H1 (cell line): ENCODE results near the gene PLEKHM1. TPM values are rescaled to one million over a fixed set of nuclear protein-coding genes. Genes with fewer than 3 reads are reported as not detected.

Experiments
- CTCF ChIA-PET: fragments of 300-600 bp; sonication (Branson Sonifier 250); formaldehyde crosslinking; loops from one replicate; lab custom pipeline; 2021; ENCODE audit not compliant: partially characterized antibody; lab: Charles Lee
- POLR2A ChIA-PET: fragments of 300-600 bp; sonication (Branson Sonifier 250); formaldehyde crosslinking; loops from one replicate; lab custom pipeline; 2021; ENCODE audit warnings: inconsistent platforms; ENCODE audit not compliant: partially characterized antibody; lab: Charles Lee
- DNase-seq, 2 experiments: peaks; one replicate each; pipeline versions ENCODE4 v3.0.0 to v3.0.0-alpha.2; 2010 to 2022; ENCODE audit warnings: low spot score in 2 of 2, low read depth in 1 of 2, mixed read lengths in 1 of 2
- FAIRE-seq: peaks from 2 replicates; lab custom pipeline; 2011; peaks lifted over from hg19 to GRCh38; lab: Jason Lieb, UNC
- H2AFZ ChIP-seq: 2 replicates; pipeline ENCODE4 v1.8.1; 2012; ENCODE audit warnings: low read length, inconsistent platforms
- H2AK5ac ChIP-seq: 2 replicates; pipeline ENCODE4 v1.6.1; 2013; ENCODE audit warnings: low read depth, low read length
- H2BK120ac ChIP-seq: replicated peaks from 2 replicates; pipeline ENCODE3; 2013; ENCODE audit warnings: low read depth, low read length, inconsistent platforms
- H2BK12ac ChIP-seq: 2 replicates; pipeline ENCODE4 v1.6.1; 2013; ENCODE audit warnings: low read depth, low read length
- H2BK15ac ChIP-seq: 2 replicates; pipeline ENCODE4 v1.6.1; 2013; ENCODE audit warnings: low read length
- H2BK20ac ChIP-seq: 2 replicates; pipeline ENCODE4 v1.6.1; 2013; ENCODE audit warnings: low read length
- H2BK5ac ChIP-seq: 2 replicates; pipeline ENCODE4 v1.6.1; 2013; ENCODE audit warnings: low read depth, low read length
- H3K14ac ChIP-seq: 2 replicates; pipeline ENCODE4 v1.6.1; 2013; ENCODE audit warnings: inconsistent platforms; ENCODE audit not compliant: insufficient read length
- H3K18ac ChIP-seq: 2 replicates; pipeline ENCODE4 v1.6.1; 2013; ENCODE audit warnings: low read length; ENCODE audit errors: extremely low read depth
- H3K23ac ChIP-seq: 2 replicates; pipeline ENCODE4 v1.6.1; 2013; ENCODE audit warnings: inconsistent platforms; ENCODE audit not compliant: insufficient read length
- H3K23me2 ChIP-seq: 2 replicates; pipeline ENCODE4 v1.6.1; 2013; ENCODE audit warnings: low read depth, low read length
- H3K27ac ChIP-seq: 2 replicates; pipeline ENCODE4 v1.6.1; 2011; ENCODE audit warnings: low read depth, low read length, inconsistent platforms
- H3K27me3 ChIP-seq, 4 experiments: replicated peaks in 1 of 4; 1 replicate in 1 of 4; 2 replicates in 3 of 4; pipeline versions ENCODE4 v1.6.1 to v1.8.1; 2011 to 2013; ENCODE audit warnings: low read length in 3 of 4, mild to moderate bottlenecking in 3 of 4, inconsistent platforms in 2 of 4, mixed read lengths in 2 of 4, moderate library complexity in 1 of 4; ENCODE audit not compliant: control insufficient read depth in 3 of 4, insufficient read depth in 3 of 4; ENCODE audit errors: extremely low read depth in 1 of 4
- H3K36me3 ChIP-seq, 4 experiments: 2 replicates each; pipeline versions ENCODE4 v1.6.1 to v1.8.1; 2011 to 2013; ENCODE audit warnings: mild to moderate bottlenecking in 4 of 4, low read length in 3 of 4, moderate library complexity in 2 of 4, control low read depth in 1 of 4, inconsistent platforms in 1 of 4; ENCODE audit not compliant: insufficient read depth in 4 of 4, control insufficient read depth in 2 of 4
- H3K4ac ChIP-seq: replicated peaks from 2 replicates; pipeline ENCODE3; 2013; ENCODE audit warnings: low read length, low read depth, mixed read lengths, inconsistent platforms; ENCODE audit not compliant: insufficient read length
- H3K4me1 ChIP-seq, 4 experiments: replicated peaks in 1 of 4; 1 replicate in 1 of 4; 2 replicates in 3 of 4; pipeline versions ENCODE4 v1.6.1 to v1.8.1; 2011 to 2013; ENCODE audit warnings: low read length in 3 of 4, inconsistent platforms in 2 of 4, mixed read lengths in 1 of 4; ENCODE audit not compliant: insufficient read depth in 4 of 4, control insufficient read depth in 3 of 4
- H3K4me2 ChIP-seq, 2 experiments: 2 replicates each; pipeline versions ENCODE4 v1.6.1 to v1.8.1; 2011 to 2013; ENCODE audit warnings: low read depth in 2 of 2, low read length in 2 of 2, control low read depth in 1 of 2, inconsistent platforms in 1 of 2, mild to moderate bottlenecking in 1 of 2; ENCODE audit not compliant: insufficient read depth in 1 of 2
- H3K4me3 ChIP-seq, 4 experiments: fragments of 200-600, 300-600 bp in 1 of 4; sonication (generic), shearing (Covaris generic), sonication (Bioruptor Twin) in 1 of 4; 2 replicates each; pipeline versions ENCODE4 v1.5.1 to v1.8.1; 2011 to 2016; ENCODE audit warnings: low read length in 4 of 4, low read depth in 3 of 4, control low read depth in 2 of 4, inconsistent platforms in 2 of 4, mild to moderate bottlenecking in 2 of 4, mixed read lengths in 1 of 4, moderate library complexity in 1 of 4; ENCODE audit not compliant: insufficient read depth in 2 of 4; ENCODE audit errors: extremely low read depth in 1 of 4
- H3K56ac ChIP-seq: replicated peaks from 2 replicates; pipeline ENCODE3; 2013; ENCODE audit warnings: low read depth, mild to moderate bottlenecking, mixed read lengths, low read length, inconsistent platforms; ENCODE audit not compliant: insufficient read length
- H3K79me1 ChIP-seq: 2 replicates; pipeline ENCODE4 v1.6.1; 2013; ENCODE audit warnings: low read depth, low read length, control low read depth
- H3K79me2 ChIP-seq, 2 experiments: 2 replicates each; pipeline versions ENCODE4 v1.6.1 to v1.8.1; 2012 to 2013; ENCODE audit warnings: low read length in 2 of 2, mild to moderate bottlenecking in 2 of 2, inconsistent platforms in 1 of 2; ENCODE audit not compliant: insufficient read depth in 2 of 2, control insufficient read depth in 1 of 2
- H3K9ac ChIP-seq, 4 experiments: replicated peaks in 1 of 4; 1 replicate in 1 of 4; 2 replicates in 3 of 4; pipeline versions ENCODE4 v1.6.1 to v1.8.1; 2011 to 2013; ENCODE audit warnings: low read depth in 3 of 4, low read length in 3 of 4, control low read depth in 2 of 4, mild to moderate bottlenecking in 2 of 4, moderate library complexity in 2 of 4, inconsistent platforms in 1 of 4; ENCODE audit errors: extremely low read depth in 1 of 4
- H3K9me3 ChIP-seq, 2 experiments: 2 replicates each; pipeline versions ENCODE4 v1.6.1 to v1.8.1; 2012 to 2013; ENCODE audit warnings: mild to moderate bottlenecking in 2 of 2, moderate library complexity in 2 of 2, control low read depth in 1 of 2, inconsistent platforms in 1 of 2, low read depth in 1 of 2, low read length in 1 of 2, mixed read lengths in 1 of 2; ENCODE audit not compliant: insufficient read depth in 2 of 2
- H4K20me1 ChIP-seq, 2 experiments: replicated peaks in 1 of 2; 2 replicates each; pipeline versions ENCODE3 to v1.8.1; 2011 to 2013; ENCODE audit warnings: inconsistent platforms in 2 of 2, low read length in 2 of 2, mild to moderate bottlenecking in 1 of 2; ENCODE audit not compliant: insufficient read depth in 2 of 2, control insufficient read depth in 1 of 2
- H4K5ac ChIP-seq: 2 replicates; pipeline ENCODE4 v1.6.1; 2013; ENCODE audit warnings: low read length, low read depth, mixed read lengths, inconsistent platforms; ENCODE audit not compliant: insufficient read length
- H4K8ac ChIP-seq: 2 replicates; pipeline ENCODE4 v1.8.0; 2013; ENCODE audit warnings: mild to moderate bottlenecking, moderate library complexity, low read length, inconsistent platforms; ENCODE audit not compliant: insufficient read depth; ENCODE audit errors: extremely low read depth
- H4K91ac ChIP-seq: replicated peaks from 2 replicates; pipeline ENCODE3; 2013; ENCODE audit warnings: low read length, mixed read lengths, inconsistent platforms; ENCODE audit not compliant: insufficient read length
- KDM4A ChIP-seq: IDR thresholded peaks from one replicate; pipeline ENCODE4 v1.7.1; 2012; ENCODE audit warnings: low read depth, mild to moderate bottlenecking, moderate library complexity, low read length, inconsistent platforms; ENCODE audit not compliant: severe bottlenecking
- SIN3A ChIP-seq, 2 experiments: IDR thresholded peaks in 1 of 2; conservative IDR thresholded peaks in 1 of 2; 2 replicates each; pipeline ENCODE4 v1.6.1; 2011 to 2012; ENCODE audit warnings: low read length in 2 of 2, improper control_type of control experiment in 1 of 2, low read depth in 1 of 2, mild to moderate bottlenecking in 1 of 2
- WGBS, 2 experiments: shearing (Covaris generic) in 1 of 2; methylation state at CpG; one replicate each; pipeline versions ENCODE4 v1.1.6 to v1.1.7; 2013 to 2015; ENCODE audit warnings: low lambda C conversion rate in 2 of 2, mixed read lengths in 2 of 2, inconsistent platforms in 1 of 2, low coverage in 1 of 2, missing lambda C conversion rate in 1 of 2; ENCODE audit not compliant: insufficient replicate concordance in 2 of 2, insufficient coverage in 1 of 2, insufficient read length in 1 of 2; ENCODE audit errors: extremely low coverage in 1 of 2, missing lambda C conversion rate in 1 of 2; 5-methylcytosine and 5-hydroxymethylcytosine counted together
- polyA plus RNA-seq, 7 experiments: library from polyadenylated mRNA; depleted of rRNA in 3 of 7; stranded (reverse) in 5 of 7; unstranded in 2 of 7; fragments of >200 nt in 5 of 7; fragments of 200-250 nt in 2 of 7; gene quantifications; 1 replicate in 5 of 7; 2 replicates in 1 of 7; 4 replicates in 1 of 7; pipeline versions ENCODE4 v1.2.1 to v1.2.3, GENCODE V29; 2011 to 2013; ENCODE audit warnings: missing spikeins in 2 of 7, mixed read lengths in 2 of 7
- total RNA-seq: library from RNA; stranded (reverse); fragmentation: NEBNext Ultra II Directional; extraction: Animal tissue kit (Norgen Biotek cat#: 25700); gene quantifications from 2 replicates; pipeline ENCODE4 v1.2.1, GENCODE V29; 2021

PLEKHM1 gene
- total and polyA plus RNA-seq, 2 of the 8 experiments (the other 6 are each of a cell fraction or from before 2014, with no cell fraction given): 7.6 to 17.9 TPM

DNA sequence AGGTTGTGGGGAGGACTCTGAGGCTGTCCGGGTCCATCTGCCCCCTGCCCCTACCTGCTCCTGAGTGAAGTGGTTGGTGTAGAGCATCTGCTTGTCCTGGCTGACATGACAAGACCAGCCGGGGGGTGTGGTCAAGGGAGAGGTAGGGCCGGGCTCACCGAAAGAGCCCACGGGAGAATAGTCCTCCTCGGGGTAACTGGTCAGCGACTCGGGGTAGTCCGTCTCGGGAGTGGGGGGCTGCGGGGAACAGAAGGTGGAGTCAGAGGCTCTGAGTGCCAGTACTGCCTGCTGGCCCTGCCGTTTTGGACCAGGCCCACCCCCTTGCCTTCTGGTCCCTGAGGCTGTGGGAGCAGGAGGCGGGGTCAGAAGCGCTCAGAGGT lies 85.7 kb downstream of the PLEKHM1 start:
- no peak overlapping the region for H2BK120ac ChIP-seq
- H4K8ac ChIP-seq: no peak overlapping the region
- H2BK12ac ChIP-seq: 0 out of 2 replicates have a peak overlapping the region, but pooled peaks have one; percentile 17
- H3K27me3 ChIP-seq: no peaks in the 10 kb centered on the region
- H3K23ac ChIP-seq: no peak overlapping the region
- H2AK5ac ChIP-seq: no peak overlapping the region
- H2BK20ac ChIP-seq: no peak overlapping the region
- H2BK15ac ChIP-seq: no peak overlapping the region
- no peak overlapping the region; the same call in 1 of the 2 replicates for H2BK5ac ChIP-seq
- no peak overlapping the region for H4K91ac ChIP-seq
- peaks cover 0 to 20% (median 6%) of the 10 kb centered on the region in 4 experiments; a peak in 6 of 7 replicates for H3K4me1 ChIP-seq
- no peaks in the 10 kb centered on the region for H3K79me1 ChIP-seq
- no peak overlapping the region for H3K4ac ChIP-seq
- 66% methylated on average over 13 of the region's 14 CpGs; no CpG with 5 or more reads in 1 of the 2 experiments for WGBS, 2 experiments
- peaks cover 0 to 5% (median 0%) of the 10 kb centered on the region in 4 experiments; a peak in 2 of 8 replicates for H3K36me3 ChIP-seq
- no peak overlapping the region for H2AFZ ChIP-seq
- peaks cover 2% of the 10 kb centered on the region; the same call in 1 of the 2 replicates for H3K23me2 ChIP-seq
- no peak overlapping the region for H4K5ac ChIP-seq
- POLR2A ChIA-PET: interaction anchor here (1.0 kb wide), 3 partner anchors 21 to 257 kb away, joined by 3 to 4 read pairs (median 3); partner anchors contain the start of gene HEXIM1
- no peak overlapping the region for H3K14ac ChIP-seq
- H4K20me1 ChIP-seq: peaks cover 0 to 2% of the 10 kb centered on the region in 2 experiments
- no peaks in the 10 kb centered on the region for H3K9me3 ChIP-seq
- H3K27ac ChIP-seq: no peak overlapping the region
- CTCF ChIA-PET: interaction anchor here (0.7 to 21.9 kb wide), 5 partner anchors 10 to 186 kb away, joined by 3 to 331 read pairs (median 6); partner anchors contain the start of gene ARHGAP27
- H3K56ac ChIP-seq: no peak overlapping the region
- H3K4me3 ChIP-seq: peak overlapping the region in 2 of 4 experiments; percentile 20 to 39; a peak in 1 of 8 replicates
- TF ChIP-seq SIN3A (conservative IDR thresholded peaks at IDR 0.05 in 1 of 2, IDR thresholded peaks at IDR 0.05 in 1 of 2; ENCODE audit: low read depth in 1 of 2, low read length in 2 of 2) (no peak), KDM4A (peak; percentile 11)
- TF ChIP-seq, all 59 proteins: peak for 1
- H3K4me2 ChIP-seq: peak overlapping the region; percentile 63 to 66; a peak in 3 of 4 replicates
- FAIRE-seq (no peak), DNase-seq (no peak)
- no peaks in the 10 kb centered on the region for H3K79me2 ChIP-seq
- H3K9ac ChIP-seq: no peak overlapping the region
- no peak overlapping the region; the same call in 1 of the 2 replicates for H3K18ac ChIP-seq
